ENCODE measurements around the gene TMEM184B. TPM values are rescaled to one million over a fixed set of nuclear protein-coding genes. Genes with fewer than 3 reads are reported as not detected.
"Not testable (repeated sequence)": the region's sequence is repeated elsewhere in the genome, so short reads cannot be mapped to it uniquely, and the experiment has no call there.

The TMEM184B gene
- polyA plus RNA-seq, 4 donors = 37.9 to 48.7 (median 39.8) TPM

DNA sequence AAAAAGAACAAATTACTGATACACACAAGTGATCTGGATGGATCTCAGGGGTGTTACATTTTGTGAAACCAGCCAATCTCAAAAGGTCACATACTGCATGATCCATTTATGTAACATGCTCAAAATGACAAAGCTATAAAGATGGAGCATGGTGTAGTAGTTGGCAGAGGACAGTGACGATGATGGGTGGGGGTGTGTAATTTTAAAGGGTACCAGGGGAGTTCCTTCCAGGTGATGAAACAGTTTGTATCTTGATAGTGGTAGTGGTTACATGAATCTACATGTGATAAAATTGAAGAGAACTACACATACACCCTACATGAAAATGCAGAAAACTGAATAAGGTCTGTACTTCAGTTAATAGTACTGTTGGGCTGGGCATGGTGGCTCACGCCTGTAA lies 17.1 kb downstream of the TMEM184B start:
- DNase-seq (ENCODE audit: low read depth in 4 of 4, low spot score in 2 of 4) = no peak

DNA sequence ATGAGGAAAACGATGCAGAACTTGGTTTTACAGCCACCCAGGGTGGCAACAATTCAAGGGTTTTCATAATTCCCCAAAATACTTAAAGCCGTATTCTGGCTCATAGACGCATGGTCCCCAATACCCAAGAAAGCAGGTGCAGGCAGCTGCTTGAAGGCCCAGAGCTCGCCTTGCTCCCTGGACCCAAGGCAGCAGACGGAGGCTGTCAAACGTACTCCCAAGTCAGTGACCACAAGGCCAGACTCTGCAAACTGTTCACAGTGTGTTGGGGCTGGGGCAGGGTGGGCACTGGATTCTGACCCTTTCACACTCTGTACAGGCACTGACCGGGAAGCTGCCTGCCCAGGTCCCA lies 21.5 kb downstream of the TMEM184B start:
- no peak for DNase-seq (ENCODE audit: low read depth in 4 of 4, low spot score in 2 of 4)

DNA sequence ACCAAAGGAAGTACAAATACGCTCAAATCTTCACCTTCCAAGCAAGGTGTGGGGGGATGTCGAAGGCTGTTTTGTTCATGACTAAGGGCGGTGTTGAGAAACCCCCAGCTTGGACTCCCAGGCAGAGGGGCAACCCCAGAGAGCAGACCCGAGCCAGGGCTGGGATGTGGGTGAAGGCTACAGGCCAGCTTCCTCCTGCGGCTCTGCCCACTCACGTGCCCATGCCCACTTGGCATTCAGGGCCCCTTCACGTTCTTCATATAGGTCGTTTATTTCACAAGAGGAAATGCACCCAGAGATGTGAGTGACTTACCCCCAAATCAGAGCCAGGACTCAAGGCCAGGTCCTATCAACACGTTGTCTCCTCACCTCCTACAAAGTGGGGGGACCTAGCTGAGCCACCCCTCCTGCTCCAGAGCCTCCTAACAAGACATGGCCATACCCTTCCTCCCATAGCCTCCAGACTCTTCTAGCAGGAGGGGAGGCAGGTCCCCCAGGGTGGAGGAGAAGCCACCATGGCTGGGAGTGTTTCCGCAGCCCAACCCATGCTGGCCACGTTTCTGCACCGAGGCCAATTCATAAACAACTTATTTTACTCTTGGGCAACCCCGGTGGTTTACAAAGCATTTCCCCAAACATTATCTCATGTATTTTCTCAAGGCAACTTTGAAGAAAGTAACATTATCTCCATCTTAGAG lies 22.0 kb downstream of the TMEM184B start:
- DNase-seq (ENCODE audit: low read depth in 4 of 4, low spot score in 2 of 4) = no peak

DNA sequence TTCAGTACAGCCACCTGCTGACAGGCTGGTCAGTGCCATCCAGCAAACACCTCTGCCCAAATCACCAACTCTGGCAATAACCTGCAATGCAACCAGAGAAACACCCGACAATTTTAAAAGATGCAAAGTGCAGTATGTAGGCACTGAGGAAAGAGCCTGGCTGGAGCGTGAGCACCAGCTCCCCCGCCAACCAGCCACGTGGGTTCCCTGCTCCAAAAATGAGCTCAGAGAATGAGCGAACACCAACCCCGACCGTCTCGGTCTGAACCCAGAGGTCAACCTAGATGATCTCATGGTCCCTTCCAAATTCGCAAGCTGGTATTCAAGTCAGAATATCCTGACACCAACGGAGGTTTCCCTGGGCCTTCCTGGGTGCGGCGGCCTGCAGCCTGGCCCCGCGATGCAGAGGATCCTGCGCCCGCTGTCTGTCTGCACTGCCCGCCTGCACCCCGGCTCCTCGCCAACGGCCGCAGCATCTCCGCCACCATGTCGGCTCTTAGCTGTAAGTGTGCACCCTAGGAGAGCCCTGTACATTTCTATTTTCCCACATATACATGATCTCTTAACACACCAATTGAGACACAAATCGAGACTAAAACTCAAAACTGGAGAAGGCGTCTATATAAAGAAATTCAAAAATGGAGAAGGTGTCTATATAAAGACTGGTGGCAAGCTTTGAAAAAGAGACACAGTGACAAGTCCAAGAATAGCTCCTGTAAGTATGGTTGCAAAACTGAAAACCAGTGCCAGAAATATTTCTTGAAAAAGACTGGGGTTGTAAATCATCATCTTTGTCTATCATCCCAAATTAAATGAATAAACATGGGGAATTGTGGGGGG lies 22.8 kb downstream of the TMEM184B start:
- no peak for DNase-seq (ENCODE audit: low read depth in 4 of 4, low spot score in 2 of 4)

DNA sequence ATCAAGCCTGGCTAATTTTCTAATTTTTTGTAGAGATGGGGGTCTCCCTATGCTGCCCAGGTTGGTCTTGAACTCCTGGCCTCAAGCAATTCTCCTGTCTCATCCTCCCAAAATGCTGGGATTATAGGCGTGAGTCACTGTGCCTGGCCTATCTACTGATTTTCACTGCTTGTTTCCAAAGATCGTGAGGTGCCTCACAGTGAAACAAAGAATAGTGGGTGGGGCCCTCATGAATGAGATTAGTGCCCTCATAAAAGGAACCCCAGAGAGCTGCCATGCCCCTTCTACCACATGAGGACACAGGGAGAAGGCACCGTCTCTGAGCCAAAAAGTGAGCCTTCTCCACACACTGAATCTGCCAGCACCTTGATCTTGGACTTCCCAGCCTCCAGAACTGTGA lies 23.5 kb downstream of the TMEM184B start:
- DNase-seq (ENCODE audit: low read depth in 4 of 4, low spot score in 2 of 4) = no peak

DNA sequence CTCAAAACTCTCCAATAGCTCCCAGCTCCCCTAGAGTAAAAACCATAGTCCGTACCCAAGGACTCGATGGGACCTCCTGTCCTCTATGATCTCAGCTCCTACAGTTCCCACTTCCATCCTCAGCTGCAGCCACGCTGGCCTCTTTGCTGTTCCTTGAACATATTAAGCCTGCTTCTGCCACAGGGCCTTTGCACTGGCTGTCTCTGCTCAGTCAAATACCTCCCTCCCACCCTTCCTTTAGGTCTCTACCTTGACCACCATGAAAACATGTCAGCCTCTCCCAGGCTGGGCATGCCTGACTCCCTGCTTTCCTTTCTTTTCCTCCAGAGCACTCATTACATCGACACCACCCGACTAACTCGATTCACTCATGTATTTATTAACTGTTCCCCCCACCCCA lies 24.5 kb downstream of the TMEM184B start:
- DNase-seq (ENCODE audit: low read depth in 4 of 4, low spot score in 2 of 4) = no peak

DNA sequence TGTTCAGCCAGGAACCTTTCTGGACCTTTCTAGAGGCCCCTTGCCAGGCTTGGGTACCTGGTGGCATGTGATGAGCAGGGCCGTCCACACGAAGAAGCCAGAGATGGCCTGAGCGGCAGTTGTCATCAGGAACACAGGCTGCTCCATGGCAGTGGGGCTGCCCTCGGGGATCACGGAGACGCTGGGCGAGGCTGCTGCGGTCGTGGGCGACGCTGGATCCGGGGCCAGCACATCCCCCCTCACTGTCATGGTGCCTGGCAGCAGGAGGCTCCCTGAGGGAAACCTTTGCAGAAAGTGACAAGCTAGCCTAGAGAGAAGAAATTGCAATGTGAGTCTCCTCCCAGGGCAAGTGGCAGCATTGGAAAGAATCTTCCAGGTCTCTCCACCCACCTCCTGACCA lies 25.1 kb downstream of the TMEM184B start:
- DNase-seq (ENCODE audit: low read depth in 4 of 4, low spot score in 2 of 4) = no peak

DNA sequence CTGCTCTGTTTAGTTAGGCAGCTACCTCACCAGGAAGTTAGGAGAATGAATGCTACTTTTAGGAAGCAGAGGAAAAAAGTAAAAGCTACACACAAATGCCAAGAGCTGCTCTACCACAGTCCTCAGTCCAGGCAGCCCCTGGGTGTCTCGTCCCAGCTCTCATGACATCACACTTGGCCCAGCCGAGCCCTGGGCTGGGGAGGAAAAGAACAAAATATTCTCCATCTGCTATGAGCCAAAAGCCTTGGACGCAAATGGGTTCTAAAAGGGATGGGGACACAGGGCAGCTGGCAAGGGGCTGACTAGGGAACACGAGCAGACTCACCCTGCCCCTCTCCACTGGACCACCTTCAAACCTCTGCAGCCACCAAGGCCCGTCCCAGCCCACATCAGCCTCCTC lies 26.1 kb downstream of the TMEM184B start:
- DNase-seq (ENCODE audit: low read depth in 4 of 4, low spot score in 2 of 4) = no peak

DNA sequence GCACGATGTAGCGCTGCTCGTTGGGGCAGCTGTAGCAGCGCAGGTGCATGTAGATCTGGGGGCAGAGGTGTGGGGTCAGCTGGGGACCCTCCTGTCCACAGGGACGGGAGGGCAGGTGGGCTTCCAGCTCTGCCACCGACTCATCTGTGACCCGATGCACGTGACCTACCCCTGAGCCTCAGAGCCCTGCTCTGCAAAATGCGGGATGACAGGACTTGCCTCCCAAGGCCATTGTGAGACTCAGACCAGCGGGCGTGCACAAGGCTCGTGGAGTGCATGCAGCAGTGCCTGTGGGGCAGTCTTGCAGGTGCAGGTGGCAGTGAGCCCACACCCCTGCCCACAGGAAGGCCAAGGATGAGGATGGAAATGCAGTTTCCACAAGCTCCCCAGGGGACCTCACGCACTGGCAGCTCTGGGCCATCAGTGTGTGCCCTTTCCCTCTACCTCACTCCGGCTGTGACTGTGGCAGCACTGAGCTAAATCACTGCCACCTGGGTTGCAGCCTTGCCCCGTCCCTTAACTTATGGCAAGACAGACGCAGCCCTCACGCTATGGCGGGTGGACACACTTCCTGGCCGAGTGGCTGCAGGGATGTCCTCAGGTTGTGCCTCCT lies 26.7 kb downstream of the TMEM184B start:
- no peak for DNase-seq (ENCODE audit: low read depth in 4 of 4, low spot score in 2 of 4)

DNA sequence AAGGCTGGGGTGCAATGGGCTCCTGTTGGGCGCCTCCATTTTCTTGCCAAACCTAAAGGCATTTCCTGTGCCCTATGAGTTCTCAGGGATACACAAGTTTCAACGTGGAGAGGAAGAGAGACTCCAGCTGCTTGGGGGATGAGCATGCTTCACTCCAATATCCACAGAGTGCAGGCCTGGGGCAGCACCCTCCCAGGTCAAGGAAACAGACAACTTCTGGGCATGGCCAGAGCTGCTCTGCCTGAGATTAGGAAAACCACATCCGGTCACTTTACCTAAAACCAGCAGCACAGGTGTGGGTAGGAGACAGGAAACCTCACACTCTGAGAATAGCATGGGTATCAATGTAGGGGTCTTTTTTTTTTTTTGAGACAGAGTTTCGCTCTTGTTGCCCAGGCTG lies 28.7 kb downstream of the TMEM184B start:
- no peak for DNase-seq (ENCODE audit: low read depth in 4 of 4, low spot score in 2 of 4)

DNA sequence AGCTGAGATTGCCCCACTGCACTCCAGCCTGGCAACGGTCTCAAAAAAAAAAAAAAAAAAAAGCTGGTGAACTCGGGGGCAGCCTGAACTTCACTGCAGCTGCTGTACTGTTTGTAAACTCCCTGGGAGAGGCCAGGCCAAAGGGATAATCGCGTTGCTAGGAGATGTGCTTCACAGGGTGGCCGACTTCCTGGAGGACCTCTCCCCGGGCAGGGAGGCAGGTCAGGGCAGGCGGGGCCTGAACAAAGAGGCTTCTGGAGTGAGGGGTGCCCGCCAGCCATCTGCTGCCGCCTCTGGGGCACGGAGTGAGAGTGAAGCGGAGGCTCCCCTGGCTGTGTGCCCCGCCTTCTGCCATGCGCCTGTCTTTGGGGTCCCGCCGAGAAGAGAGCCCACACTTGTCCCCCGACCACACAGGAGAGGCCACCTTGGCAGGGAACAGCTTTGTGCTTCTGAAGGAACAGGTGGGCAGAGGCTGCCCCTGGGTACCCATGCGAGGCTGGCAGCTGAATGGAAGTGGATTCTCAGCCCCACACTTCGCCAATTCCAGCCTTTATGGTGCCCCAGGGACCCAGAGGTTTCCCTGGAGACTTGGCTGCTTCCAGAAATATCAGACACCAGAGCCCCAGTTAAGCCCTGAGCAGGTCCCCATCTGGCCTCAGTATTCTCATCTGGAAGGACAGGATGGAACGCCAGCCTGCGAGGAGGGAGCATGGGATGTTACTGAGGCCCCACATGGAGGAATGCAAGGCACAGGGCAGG lies 29.6 kb downstream of the TMEM184B start:
- no peak for DNase-seq (ENCODE audit: low read depth in 4 of 4, low spot score in 2 of 4)

DNA sequence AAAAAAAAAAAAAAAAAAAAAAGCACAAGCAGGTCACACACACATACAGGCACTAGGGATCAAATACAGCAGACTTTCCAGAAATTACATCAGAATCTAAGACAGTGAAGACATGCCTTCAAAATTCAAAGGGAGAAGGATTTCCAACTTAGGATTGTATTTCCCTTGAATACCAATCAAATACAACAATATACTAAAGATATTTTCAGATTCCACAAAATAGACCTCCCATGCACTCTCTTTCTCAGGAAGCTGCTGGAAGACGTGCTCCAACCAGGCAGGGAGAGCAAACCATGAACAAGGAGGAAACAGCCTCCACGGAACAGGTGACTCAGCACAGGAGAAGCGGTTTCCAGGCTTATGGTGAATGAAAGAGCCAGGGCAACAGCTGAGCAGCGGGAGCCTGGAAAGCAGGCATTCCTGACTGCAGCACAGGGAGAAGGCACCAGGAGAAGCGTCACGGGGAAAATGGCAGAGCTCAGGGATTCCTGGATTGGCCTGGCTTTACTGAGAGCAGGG lies 32.0 kb downstream of the TMEM184B start:
- no peak for DNase-seq (ENCODE audit: low read depth in 4 of 4, low spot score in 2 of 4)

DNA sequence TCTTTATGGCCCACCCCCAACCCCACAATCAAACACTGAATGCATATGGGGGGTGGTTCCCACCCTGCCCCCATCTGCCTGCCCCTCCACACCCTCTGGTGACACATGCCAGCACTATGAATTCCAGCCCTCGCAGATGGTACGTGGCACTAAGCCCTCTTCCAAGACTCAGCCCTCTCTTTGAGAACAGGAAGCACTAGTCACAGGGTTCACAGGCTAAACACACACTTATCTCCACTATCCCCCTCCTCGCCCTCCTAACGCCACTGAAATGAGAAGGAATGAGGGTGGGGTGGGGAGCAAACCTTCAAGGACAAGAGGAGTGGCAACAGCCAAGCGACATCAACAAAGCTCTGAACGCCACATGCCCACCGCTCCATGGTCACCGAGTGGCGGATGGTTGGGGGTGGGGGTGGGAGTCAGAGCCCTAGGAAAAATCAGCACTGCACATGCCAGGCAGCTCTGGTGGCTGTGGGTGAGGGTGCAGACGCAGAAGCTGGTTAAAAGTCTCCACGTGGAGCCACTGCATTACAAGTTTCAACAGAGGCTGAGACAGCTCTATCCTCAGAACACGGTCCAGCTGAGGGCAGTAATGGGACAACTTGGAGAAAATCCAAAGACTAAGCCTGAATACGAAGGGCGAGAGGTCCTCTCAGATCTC lies 33.6 kb downstream of the TMEM184B start:
- DNase-seq (ENCODE audit: low read depth in 4 of 4, low spot score in 2 of 4) = no peak

DNA sequence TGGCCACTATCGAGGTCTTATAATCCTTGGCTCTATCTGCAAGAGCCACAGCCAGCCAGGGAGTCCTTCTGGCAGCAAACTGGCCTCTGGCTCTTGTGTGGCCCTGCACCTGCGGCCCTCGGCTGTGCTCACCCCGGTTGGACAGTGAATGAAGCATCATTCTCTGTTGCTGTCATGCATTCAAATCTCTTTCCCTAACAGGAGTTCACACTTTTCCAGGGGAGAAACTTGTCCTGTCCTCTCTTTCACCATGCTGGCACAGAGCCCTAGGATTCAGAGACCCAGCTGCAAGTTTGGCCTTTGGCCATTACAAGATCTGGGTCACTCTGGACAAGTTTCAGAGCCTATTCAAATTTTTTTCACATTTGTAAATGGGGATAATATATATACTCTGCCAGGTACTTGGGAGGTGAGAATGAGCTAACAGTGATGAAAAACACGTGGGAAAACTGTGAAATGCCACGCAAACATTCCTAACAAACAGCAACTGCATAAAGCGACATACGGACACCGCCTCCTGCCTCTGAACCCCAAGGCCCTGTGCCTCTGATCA lies 34.2 kb downstream of the TMEM184B start:
- DNase-seq (ENCODE audit: low read depth in 4 of 4, low spot score in 2 of 4) = no peak

DNA sequence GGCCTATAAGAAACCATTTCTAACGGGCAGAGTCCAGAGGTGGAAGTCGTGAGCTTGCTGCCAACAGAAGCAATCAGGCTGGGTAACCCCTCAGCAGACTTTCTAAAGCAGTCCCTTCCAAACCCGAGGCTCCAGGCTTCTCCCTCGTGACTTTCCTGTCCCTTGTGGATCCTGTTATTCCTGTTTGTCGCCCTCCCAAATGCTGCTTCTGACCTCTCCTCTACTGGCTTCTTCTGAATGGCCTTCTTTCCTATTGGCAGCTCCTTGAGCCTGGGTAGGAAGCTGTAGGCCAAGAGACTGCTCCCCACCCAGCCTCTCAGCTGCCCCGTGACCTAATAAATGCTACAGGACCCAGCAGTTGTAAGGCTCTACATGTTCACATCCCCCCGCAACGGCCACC lies 36.0 kb downstream of the TMEM184B start:
- no peak for DNase-seq (ENCODE audit: low read depth in 4 of 4, low spot score in 2 of 4)

DNA sequence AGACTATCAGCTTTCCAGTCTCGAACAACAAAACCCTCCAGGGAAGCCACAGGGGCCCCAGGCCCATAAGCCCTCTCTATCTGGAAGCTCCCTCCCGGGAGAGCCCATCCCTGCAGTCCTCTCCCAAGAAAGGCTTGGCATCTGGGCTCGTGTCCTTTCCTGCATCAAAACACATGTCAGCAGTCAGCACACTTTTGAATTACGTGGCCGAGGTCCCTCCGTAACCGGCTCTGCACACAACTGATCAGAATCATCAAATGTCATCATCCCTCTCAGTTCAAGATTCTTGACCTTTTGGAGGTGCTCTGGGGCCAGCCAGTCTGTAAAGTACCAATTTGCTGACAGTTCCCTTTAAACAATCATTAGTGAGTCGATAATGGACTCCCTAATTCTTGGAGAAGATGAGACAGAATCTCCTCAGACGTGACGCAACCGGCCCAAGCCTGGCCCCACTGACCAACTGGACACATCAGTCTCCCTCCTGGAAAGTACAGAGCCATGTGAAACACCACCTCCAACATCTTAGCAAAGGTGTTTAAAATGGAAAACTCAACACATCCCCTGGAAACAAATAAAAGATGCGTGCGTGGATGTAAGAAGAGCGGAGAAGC lies 37.5 kb downstream of the TMEM184B start:
- no peak for DNase-seq (ENCODE audit: low read depth in 4 of 4, low spot score in 2 of 4)

DNA sequence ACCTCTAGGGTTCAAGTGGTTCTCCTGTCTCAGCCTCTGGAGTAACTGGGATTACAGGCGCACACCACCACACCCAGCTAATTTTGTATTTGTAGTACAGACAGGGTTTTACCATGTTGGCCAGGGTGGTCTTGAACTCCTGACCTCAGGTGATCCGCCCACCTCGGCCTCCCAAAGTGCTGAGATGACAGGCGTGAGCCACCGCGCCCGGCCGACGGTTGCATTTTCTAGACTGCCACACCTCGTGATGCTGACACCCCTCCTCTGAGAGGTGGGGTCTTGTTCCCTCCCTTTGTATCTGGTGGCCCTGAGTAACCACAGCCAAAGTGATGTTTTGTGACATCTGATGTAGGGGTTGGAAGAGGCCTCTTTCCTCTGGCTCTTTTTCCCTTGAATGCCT lies 39.0 kb downstream of the TMEM184B start:
- DNase-seq (ENCODE audit: low read depth in 4 of 4, low spot score in 2 of 4) = not testable (repeated sequence)

DNA sequence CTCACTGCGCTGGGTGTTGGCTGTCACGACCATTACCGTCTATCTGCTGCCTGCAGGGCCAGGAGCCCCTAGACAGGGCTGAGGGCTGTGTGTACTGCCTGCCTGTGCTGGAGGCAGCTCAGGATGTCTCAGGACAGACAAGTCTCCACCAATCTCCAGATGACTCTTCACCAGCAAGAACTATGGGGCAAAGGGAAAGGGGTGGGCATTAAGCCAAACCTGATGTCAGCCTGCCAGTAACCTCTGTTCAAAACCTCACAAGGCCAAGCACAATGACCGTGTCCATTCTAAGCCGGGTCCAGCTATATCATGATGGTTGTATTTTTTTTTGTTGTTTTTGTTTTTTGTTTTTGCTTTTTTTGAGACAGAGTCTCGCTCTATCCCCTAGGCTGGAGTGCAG lies 39.4 kb downstream of the TMEM184B start:
- no peak for DNase-seq (ENCODE audit: low read depth in 4 of 4, low spot score in 2 of 4)

DNA sequence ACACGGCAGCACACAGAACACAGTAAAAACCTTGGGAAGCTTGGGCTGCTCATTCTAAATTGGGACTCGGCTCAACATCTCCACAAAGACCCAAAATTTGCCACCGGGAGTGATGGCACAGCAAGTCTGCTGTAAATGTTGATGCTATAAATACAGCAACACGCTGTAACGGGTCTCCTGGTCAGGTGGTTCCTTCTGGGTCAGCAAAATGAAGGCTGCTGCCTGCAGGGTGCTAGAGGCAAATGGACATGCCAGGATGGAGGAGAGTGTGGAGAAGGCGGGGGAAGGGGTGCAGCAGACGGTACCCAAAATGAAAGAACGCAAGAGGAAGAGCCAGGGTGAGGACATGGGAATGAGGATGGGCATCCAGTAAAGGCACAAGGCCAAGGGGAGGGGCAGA lies 40.6 kb downstream of the TMEM184B start:
- DNase-seq (ENCODE audit: low read depth in 4 of 4, low spot score in 2 of 4) = no peak

DNA sequence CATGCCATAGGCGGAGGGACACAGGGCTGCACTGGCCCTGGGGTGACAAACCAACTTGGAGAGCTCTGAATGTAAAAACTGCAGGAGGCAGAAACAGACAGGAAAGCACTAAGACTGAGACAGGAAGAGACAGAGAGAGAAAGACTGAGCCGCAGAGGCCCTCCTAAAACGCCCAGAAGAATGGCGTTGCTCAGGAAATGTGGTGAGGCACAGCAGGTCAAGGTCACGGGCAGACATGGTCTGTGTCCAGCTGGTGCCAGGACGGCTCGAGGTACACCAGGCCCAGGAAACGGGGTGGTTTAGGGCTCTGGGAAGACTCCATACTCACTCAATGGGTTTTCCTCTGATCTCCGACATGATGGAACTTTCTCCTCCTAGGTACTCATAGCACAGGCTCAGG lies 41.9 kb downstream of the TMEM184B start:
- DNase-seq (ENCODE audit: low read depth in 4 of 4, low spot score in 2 of 4) = no peak
